ENCODE results near the gene GABPB1.

- no peak for TF ChIP-seq REST (IDR thresholded peaks at IDR 0.05; ENCODE audit: low read depth, low read length)
- 0 out of 6 replicates have a peak, but pooled peaks of 1 of the 3 experiments have one; percentile 4 for TF ChIP-seq CTCF (IDR thresholded peaks at IDR 0.05 in 2 of 3, conservative IDR thresholded peaks at IDR 0.05 in 1 of 3; ENCODE audit: control insufficient read depth in 2 of 3, extremely low read depth in 1 of 3, insufficient read depth in 1 of 3, low read depth in 3 of 3, low read length in 3 of 3)
- no peak for TF ChIP-seq POLR2A (IDR thresholded peaks at IDR 0.05; ENCODE audit: low read depth, low read length)
- no peak for TF ChIP-seq DPF2 (IDR thresholded peaks at IDR 0.05)
- no peak for TF ChIP-seq RCOR1 (conservative IDR thresholded peaks at IDR 0.05; ENCODE audit: low read depth, low read length)
- no peak for TF ChIP-seq PKNOX1 (IDR thresholded peaks at IDR 0.05)
- TF ChIP-seq SUZ12 (IDR thresholded peaks at IDR 0.05; ENCODE audit: unreplicated experiment): no peak
- no peak for TF ChIP-seq TAF1 (IDR thresholded peaks at IDR 0.05; ENCODE audit: borderline replicate concordance, low read depth, low read length)
- no peak for TF ChIP-seq ZBTB11 (CRISPR knock-in tag; IDR thresholded peaks at IDR 0.05)
- no peak for TF ChIP-seq BMI1 (IDR thresholded peaks at IDR 0.05; ENCODE audit: borderline replicate concordance)
- no peak for TF ChIP-seq ATF7 (IDR thresholded peaks at IDR 0.05; ENCODE audit: low read depth)
- no peak for TF ChIP-seq USF1 (IDR thresholded peaks at IDR 0.05; ENCODE audit: borderline replicate concordance, extremely low read length, insufficient read depth, low read depth, low read length)
Observed at GRCh38 chr15:50261981-50262380, 93.0 kb downstream of the GABPB1 start.

All from GM12878 (cell line).